GM19452 (cell line): ENCODE measurements around the gene LSMEM2.
"Not testable (repeated sequence)": the region's sequence is repeated elsewhere in the genome, so short reads cannot be mapped to it uniquely, and the experiment has no call there.

Experiments
- ATAC-seq: cut with Tn5 transposase; IDR thresholded peaks from one replicate; pipeline ENCODE4 v1.9.1; 2021; ENCODE audit not compliant: unreplicated experiment

Gene LSMEM2

GRCh38 chr3:50297896-50298725 lies 19.2 kb downstream of the LSMEM2 start:
- ATAC-seq: no peak

- ATAC-seq: peak; percentile 83
These were observed 20.1 kb downstream of the LSMEM2 start, which contains the start of the genes HYAL3 and NAA80 for GRCh38 chr3:50298836-50299637. Gene HYAL3, minus strand, starts transcription at chr3:50299405. Its CDS starts 3,803 bp downstream, at chr3:50295602. Gene NAA80, minus strand, starts transcription at chr3:50299405. Its CDS starts 1,942 bp downstream, at chr3:50297463.

GRCh38 chr3:50299638-50299928 lies 20.7 kb downstream of the LSMEM2 start:
- no peak for ATAC-seq

GRCh38 chr3:50299929-50300680 lies 21.2 kb downstream of the LSMEM2 start:
- ATAC-seq: no peak

GRCh38 chr3:50300681-50301254 lies 21.9 kb downstream of the LSMEM2 start:
- ATAC-seq: no peak

- ATAC-seq: no peak
These were observed 23.5 kb downstream of the LSMEM2 start for GRCh38 chr3:50302095-50303012.

GRCh38 chr3:50303013-50303815 lies 24.3 kb downstream of the LSMEM2 start, which contains the start of gene HYAL1:
Gene HYAL1, minus strand, starts transcription at chr3:50303574. Its CDS starts 618 bp downstream, at chr3:50302956.
- no peak for ATAC-seq

GRCh38 chr3:50304601-50305000 lies 25.7 kb downstream of the LSMEM2 start:
- no peak for ATAC-seq

- ATAC-seq: not testable (repeated sequence)
These were observed 33.2 kb downstream of the LSMEM2 start for GRCh38 chr3:50312041-50312440.

GRCh38 chr3:50314342-50314741 lies 35.5 kb downstream of the LSMEM2 start:
- no peak for ATAC-seq

GRCh38 chr3:50314816-50315215 lies 35.9 kb downstream of the LSMEM2 start:
- no peak for ATAC-seq

GRCh38 chr3:50316657-50317242 lies 37.9 kb downstream of the LSMEM2 start:
- ATAC-seq: no peak

- ATAC-seq: no peak
These were observed 38.4 kb downstream of the LSMEM2 start for GRCh38 chr3:50317300-50317699.

- ATAC-seq: no peak
These were observed 39.3 kb downstream of the LSMEM2 start for GRCh38 chr3:50318163-50318562.

GRCh38 chr3:50318615-50319014 lies 39.7 kb downstream of the LSMEM2 start:
- no peak for ATAC-seq

GRCh38 chr3:50319181-50319893 lies 40.5 kb downstream of the LSMEM2 start:
- ATAC-seq: no peak

- ATAC-seq: no peak
These were observed 41.2 kb downstream of the LSMEM2 start for GRCh38 chr3:50319894-50320625.
